SK-N-SH (cell line): ENCODE measurements around the gene DPYSL5.

Experiments used
- CTCF ChIP-seq: fragments of 200-600 bp; sonication (generic); IDR thresholded peaks from 2 replicates; pipeline ENCODE4 v1.6.1; 2017; ENCODE audit warnings: antibody characterized with exemption, mild to moderate bottlenecking, moderate library complexity
- EP300 ChIP-seq, 2 experiments: IDR thresholded peaks; 2 replicates each; pipeline versions ENCODE4 v1.4.0 to v1.6.1; 2012; ENCODE audit warnings: borderline replicate concordance in 1 of 2, low read depth in 1 of 2, low read length in 1 of 2
- EZH2phosphoT487 ChIP-seq: fragments of 200-600 bp; sonication (generic); IDR thresholded peaks from 2 replicates; pipeline ENCODE4 v1.6.1; 2017; ENCODE audit warnings: low read depth, mixed run types, mild to moderate bottlenecking, antibody characterized with exemption, moderate library complexity, borderline replicate concordance
- FOXJ3 ChIP-seq: sonication (generic); formaldehyde crosslinking; IDR thresholded peaks from 2 replicates; pipeline ENCODE4 v1.5.1; 2020; ENCODE audit warnings: mild to moderate bottlenecking, missing genetic modification reagents
- FOXM1 ChIP-seq: IDR thresholded peaks from 2 replicates; pipeline ENCODE4 v1.4.0; 2012; ENCODE audit warnings: low read depth, mild to moderate bottlenecking
- JUND ChIP-seq: IDR thresholded peaks from 2 replicates; pipeline ENCODE4 v1.4.0; 2012
- RFX5 ChIP-seq: IDR thresholded peaks from 2 replicates; pipeline ENCODE4 v1.6.1; 2012; ENCODE audit warnings: mild to moderate bottlenecking, improper control_type of control experiment, low read length

- TF ChIP-seq EP300 (IDR thresholded peaks at IDR 0.05; ENCODE audit: borderline replicate concordance in 1 of 2, low read depth in 1 of 2, low read length in 1 of 2) (no peak), JUND (no peak), FOXJ3 (CRISPR knock-in tag) (no peak), CTCF (no peak), EZH2phosphoT487 (no peak), RFX5 (no peak), FOXM1 (no peak)
These were observed 88.9 kb downstream of the DPYSL5 start for GRCh38 chr2:26936855-26937254.
